ENCODE results near the gene CPT1C. TPM values are rescaled to one million over a fixed set of nuclear protein-coding genes. Genes with fewer than 3 reads are reported as not detected.

The CPT1C gene
- 1 to 10 TPM; 1.3 to 1.6 TPM for total RNA-seq

DNA sequence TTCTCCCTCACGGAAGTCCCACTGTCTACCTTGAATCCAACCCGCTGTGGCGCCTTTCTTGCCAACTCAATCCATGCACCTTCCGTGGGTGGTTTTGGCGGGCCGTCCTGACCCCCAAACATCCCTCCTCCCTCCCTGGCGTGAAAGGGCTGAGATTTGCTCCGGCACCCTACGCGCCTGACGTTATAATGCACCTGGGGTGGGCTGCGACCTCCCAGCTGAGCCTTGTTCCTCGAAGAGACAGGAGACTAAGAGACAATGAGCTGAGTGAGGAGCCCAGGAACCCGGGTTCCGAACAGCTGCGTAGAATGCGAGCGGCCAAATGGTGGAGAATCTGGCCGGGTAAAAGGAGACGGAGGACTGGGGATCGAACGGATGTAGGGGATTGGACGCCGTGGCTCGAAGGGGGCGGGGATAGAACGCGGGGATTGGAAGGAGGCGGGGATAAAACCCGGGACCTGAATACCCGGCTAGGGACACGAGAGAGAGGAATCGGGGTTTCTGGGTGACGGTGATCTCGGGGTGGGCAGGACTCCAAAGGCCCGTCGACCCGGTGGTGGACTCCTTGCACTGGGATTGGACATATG is at the start of gene CPT1C:
TSS of gene CPT1C (plus strand) at position 461 of the 587 bp plus-strand sequence. CDS start 1,137 bp downstream, outside the sequence.

DNA sequence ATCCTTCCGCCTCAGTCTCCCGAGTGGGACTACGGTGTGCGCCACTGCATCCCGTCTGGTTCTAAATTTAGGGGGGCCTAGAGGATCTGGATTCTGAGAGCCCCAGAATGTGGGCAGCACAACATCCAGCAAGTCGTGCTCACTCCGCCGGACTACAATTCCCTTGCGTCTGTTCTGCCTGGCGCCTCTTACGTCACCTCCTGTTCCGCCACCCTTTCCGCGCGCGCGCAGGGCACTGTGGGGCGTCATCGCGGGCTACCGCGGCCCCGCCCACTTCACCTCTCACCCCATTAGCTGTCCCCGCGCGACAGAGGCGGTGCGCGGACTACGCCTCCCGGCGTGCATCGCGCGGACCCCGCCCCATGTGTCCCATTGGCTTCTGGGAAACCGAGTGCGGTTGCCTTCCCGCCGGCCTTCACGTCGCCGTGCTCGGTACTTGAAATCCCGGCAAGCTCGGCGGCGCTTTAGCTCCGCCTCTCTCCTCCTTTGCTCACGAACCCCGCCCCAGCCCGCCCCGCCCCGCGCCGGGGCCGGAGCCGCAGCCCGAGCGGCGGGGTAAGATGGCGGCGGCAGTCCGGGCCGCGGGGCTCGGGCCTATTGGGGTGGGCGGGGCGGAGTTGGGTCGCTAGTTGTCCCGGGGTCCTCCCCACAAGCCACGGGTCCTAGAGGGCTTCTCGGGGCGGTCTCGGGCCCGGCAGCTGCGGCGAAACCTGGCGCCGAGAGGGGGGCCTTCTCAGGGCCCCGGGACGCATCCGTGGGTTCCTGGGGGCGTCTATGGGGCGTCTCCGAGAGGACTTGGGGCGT is 49.0 kb upstream of the CPT1C start, which contains the start of gene SCAF1:
TSS of gene SCAF1 (plus strand) at position 522 of the 804 bp plus-strand sequence. CDS start 2,818 bp downstream, outside the sequence.

DNA sequence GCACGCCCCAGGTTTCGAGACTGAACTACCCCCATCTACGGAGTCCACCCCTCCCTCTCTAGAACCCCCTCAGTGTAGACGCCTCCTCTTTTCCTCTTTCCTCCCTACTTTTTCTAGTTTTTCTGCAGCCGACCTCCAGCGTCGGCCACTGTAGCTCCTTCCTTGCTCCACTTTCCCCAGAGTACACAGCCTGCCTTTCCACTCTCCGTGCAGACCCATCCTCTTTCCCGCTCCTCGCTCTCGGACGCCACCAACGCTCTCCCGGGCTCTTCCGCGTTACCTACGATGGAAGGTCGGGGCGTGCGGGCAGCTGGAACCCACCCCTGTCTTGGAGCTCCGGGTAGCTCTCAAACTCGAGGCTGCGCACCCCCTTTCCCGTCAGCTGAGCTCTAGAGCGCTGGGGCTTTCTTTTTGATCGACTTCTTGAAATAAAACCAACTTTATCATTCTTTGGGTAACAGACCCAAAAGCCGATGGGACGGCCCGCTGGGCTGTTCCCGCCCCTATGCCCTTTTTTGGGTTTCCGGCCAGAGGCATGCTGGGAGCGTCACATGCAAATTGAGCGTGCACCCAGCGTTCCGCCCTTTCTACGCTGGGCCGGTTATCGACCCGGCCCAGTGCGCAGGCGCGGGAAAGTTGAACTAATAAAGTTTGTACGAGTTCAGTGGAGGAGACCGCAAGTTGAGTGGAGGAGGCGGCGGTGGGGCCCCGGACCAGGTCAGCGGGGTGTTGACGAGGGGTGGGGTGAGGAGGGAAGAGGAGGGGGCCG is 25.4 kb upstream of the CPT1C start, which contains the start of the genes BCL2L12 and IRF3:
TSS of gene BCL2L12 (plus strand) at position 583 of the 769 bp plus-strand sequence. CDS start 760 bp downstream, outside the sequence.
TSS of gene IRF3 (minus strand) at position 507 of the 769 bp plus-strand sequence. CDS start 1,019 bp downstream, outside the sequence.

DNA sequence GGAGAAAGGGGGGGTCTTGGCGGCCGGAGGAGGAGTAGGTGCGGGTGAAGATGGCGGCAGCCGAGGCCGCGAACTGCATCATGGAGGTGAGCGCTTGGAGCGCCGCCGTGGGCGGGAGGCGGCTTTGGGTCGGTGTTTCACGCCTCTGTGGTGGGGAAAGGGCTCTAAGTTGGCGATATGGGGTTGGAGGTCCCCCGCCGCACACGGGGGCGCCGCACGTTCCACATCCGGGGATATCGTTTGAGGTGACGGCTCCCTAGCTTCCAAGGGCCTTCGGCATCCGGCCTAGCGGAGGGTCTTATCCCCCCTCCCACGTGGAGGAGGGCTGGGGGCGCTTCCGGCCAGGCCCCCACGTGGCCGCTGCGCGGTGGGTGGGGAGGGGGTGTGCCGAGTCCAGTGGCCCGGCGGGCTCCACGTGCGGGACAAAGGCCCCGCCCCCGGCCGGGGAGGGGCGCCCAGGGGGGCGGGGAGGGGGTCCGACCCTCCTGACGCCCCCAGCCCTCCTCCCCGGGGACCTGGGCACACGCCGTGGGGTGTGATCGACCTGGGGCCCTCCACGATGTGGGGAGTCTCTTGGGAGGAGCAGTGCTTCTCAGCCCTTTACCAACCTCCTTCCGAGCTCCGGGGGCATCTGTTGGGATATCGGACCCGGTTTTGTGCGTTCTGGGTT is 13.6 kb upstream of the CPT1C start, which contains the start of gene PRMT1:
TSS of gene PRMT1 (plus strand) at position 41 of the 670 bp plus-strand sequence. CDS start at position 51, 10 bp downstream.

DNA sequence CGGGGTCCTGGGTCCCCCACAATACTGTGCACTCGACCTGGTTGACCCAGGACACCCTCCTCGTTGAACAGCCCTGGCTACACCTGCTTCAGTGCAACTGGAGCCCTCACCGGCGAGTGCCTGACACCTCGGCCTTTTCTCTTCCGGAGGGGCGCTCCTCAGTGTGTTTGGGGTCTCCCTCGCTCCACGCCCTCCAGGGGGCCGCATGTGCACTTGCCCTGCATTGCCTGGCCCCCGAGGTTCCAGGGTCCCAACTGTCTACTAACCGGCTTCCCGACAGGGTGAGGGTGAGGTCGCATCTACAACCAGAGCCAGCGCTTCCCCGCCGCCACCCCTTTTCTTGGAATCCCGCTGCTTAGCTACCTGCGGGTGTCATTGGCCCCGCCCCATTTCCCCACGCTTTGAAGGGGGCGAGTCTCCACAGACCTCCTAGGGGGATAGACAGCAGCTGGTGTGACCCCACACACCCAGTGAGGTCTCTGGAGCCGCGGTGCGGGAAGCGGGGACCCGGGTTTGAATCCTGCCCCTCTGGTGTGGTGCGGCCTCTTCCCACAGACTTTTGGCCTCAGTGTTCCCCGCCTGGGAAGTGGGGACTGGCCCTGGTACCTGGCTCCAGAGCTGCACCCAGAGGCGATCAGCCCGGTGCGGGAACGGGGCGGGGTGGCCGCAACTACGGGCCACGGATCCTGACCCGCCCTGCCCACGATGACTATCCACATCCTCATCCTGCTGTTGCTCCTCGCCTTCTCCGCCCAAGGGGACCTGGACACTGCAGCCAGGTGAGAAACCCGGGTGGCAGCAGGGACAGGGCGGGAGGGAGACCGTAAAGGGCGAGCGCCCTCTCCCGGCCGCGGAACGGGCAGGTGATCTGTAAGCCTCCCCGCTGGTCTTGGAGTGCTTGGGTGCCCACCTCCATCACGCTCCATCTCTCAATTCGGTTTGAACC is 1.5 kb upstream of the CPT1C start, which contains the start of gene ADM5:
TSS of gene ADM5 (plus strand) at position 462 of the 946 bp plus-strand sequence. CDS start at position 706, 244 bp downstream.

DNA sequence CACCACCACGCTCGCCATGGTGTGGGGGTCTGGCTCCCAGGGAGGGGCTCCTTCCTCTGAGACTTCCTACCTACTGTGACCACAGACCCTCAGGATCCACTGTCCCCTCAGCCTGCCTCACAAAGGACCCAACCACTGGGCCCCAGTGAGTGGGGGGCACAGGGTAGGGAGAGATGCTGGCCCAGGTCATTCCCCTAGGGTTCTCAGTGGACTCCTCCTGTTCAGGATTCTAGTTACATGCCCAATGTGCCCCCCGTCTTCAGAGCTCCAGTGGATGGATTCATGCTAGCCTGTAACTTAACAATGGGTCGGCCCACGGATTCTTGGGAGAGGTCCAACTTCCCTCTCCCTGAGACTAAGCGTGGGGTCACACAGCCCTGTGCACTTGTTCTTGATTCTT is 72.3 kb downstream of the CPT1C start, which contains the start of gene TSKS:
TSS of gene TSKS (minus strand) at position 77 of the 400 bp plus-strand sequence. CDS start at position 18, 59 bp downstream.

Small RNA genes within 50 kb of the gene (microRNA-seq; reads per million reads assigned to microRNA genes)
- gene MIR5088 (ENCODE audit: borderline microRNAs expressed, borderline replicate concordance), result not detected

Other genes starting within 250 kb of the CPT1C start
- under 1 TPM; 0.19 to 0.23 TPM for gene SLC17A7, start 249.6 kb upstream of the CPT1C start, total RNA-seq
- 100 to 1,000 TPM; 175 to 179 TPM for gene PIH1D1, start 239.3 kb upstream of the CPT1C start, total RNA-seq
- gene ALDH16A1, start 237.9 kb upstream of the CPT1C start, total RNA-seq, result 10 to 100 TPM; 45.2 to 49.4 TPM
- 100 to 1,000 TPM; 398 to 423 TPM for gene FLT3LG, start 216.9 kb upstream of the CPT1C start, total RNA-seq
- 1,000 to 10,000 TPM; 3,272 to 3,289 TPM for gene RPL13A, start 203.5 kb upstream of the CPT1C start, total RNA-seq
- 1,000 to 10,000 TPM; 3,280 to 3,427 TPM for gene RPS11, start 194.7 kb upstream of the CPT1C start, total RNA-seq
- gene FCGRT, start 178.5 kb upstream of the CPT1C start, total RNA-seq, result 10 to 100 TPM; 28.0 to 34.5 TPM
- 1 to 10 TPM; 1.8 to 2.6 TPM for gene RCN3, start 163.1 kb upstream of the CPT1C start, total RNA-seq
- 100 to 1,000 TPM; 408 to 414 TPM for gene NOSIP, start 110.6 kb upstream of the CPT1C start, total RNA-seq
- 1 to 10 TPM; 1.8 to 2.2 TPM for gene PRRG2, start 109.8 kb upstream of the CPT1C start, total RNA-seq
- gene PRR12, start 99.9 kb upstream of the CPT1C start, total RNA-seq, result 10 to 100 TPM; 39.3 to 40.8 TPM
- gene RRAS, start 51.0 kb upstream of the CPT1C start, total RNA-seq, result 10 to 100 TPM; 13.7 to 13.8 TPM
- gene SCAF1, start 48.9 kb upstream of the CPT1C start, total RNA-seq, result 10 to 100 TPM; 53.6 to 55.0 TPM
- 100 to 1,000 TPM; 148 to 156 TPM for gene IRF3, start 25.3 kb upstream of the CPT1C start, total RNA-seq
- 10 to 100 TPM; 47.4 to 50.9 TPM for gene BCL2L12, start 25.2 kb upstream of the CPT1C start, total RNA-seq
- 100 to 1,000 TPM; 115 to 116 TPM for gene PRMT1, start 13.8 kb upstream of the CPT1C start, total RNA-seq
- gene ADM5, start 1.5 kb upstream of the CPT1C start, total RNA-seq, result 1 to 10 TPM; 4.8 to 5.3 TPM
- 1 to 10 TPM; 1.2 to 1.7 TPM for gene TSKS, start 72.2 kb downstream of the CPT1C start, total RNA-seq
- gene AP2A1, start 75.9 kb downstream of the CPT1C start, total RNA-seq, result 10 to 100 TPM; 65.0 to 66.1 TPM
- gene FUZ, start 122.2 kb downstream of the CPT1C start, total RNA-seq, result 10 to 100 TPM; 15.4 to 16.7 TPM
- gene MED25, start 127.2 kb downstream of the CPT1C start, total RNA-seq, result 10 to 100 TPM; 49.9 to 51.3 TPM
- gene PTOV1, start 160.0 kb downstream of the CPT1C start, total RNA-seq, result 10 to 100 TPM; 78.1 to 84.8 TPM
- gene PNKP, start 176.5 kb downstream of the CPT1C start, total RNA-seq, result 100 to 1,000 TPM; 125 to 139 TPM
- gene AKT1S1, start 186.2 kb downstream of the CPT1C start, total RNA-seq, result 10 to 100 TPM; 19.8 to 20.9 TPM
- gene TBC1D17, start 186.6 kb downstream of the CPT1C start, total RNA-seq, result 10 to 100 TPM; 44.5 to 49.3 TPM
- gene IL4I1, start 205.8 kb downstream of the CPT1C start, total RNA-seq, result 1 to 10 TPM; 2.4 to 3.7 TPM
- 10 to 100 TPM; 10.2 to 13.6 TPM for gene ATF5, start 238.1 kb downstream of the CPT1C start, total RNA-seq
- gene NUP62, start 238.4 kb downstream of the CPT1C start, total RNA-seq, result 10 to 100 TPM; 88.2 to 99.8 TPM

Measured in activated naive CD4-positive, alpha-beta T cell treated with anti-CD3 and anti-CD28 coated beads, Interleukin-2, amount 10 ng/mL, durations not matched to agents 5 hours and 36 hours (primary cell).